GM23338 (cell line): Measurements from ENCODE around the gene COLEC12. TPM values are rescaled to one million over a fixed set of nuclear protein-coding genes. Genes with fewer than 3 reads are reported as not detected.

Experiments
- ATAC-seq: fragments of 200-7000 bp; cut with Tn5 transposase; 3 replicates; pipeline ENCODE4 v1.9.1; 2020
- DNase-seq: peaks from one replicate; pipeline ENCODE4 v3.0.0-alpha.2; 2015; ENCODE audit warnings: low spot score
- H2AFZ ChIP-seq: fragments of 200-600 bp; sonication (generic); 2 replicates; pipeline ENCODE4 v1.8.0; 2016; ENCODE audit warnings: antibody characterized with exemption, mild to moderate bottlenecking, moderate library complexity
- H3F3A ChIP-seq: fragments of 200-600 bp; sonication (generic); replicated peaks from 2 replicates; pipeline ENCODE4 v1.8.0; 2017; ENCODE audit warnings: antibody characterized with exemption, mixed run types, low read depth
- H3K27ac ChIP-seq: fragments of 200-600 bp; sonication (generic); 2 replicates; pipeline ENCODE4 v1.6.1; 2016; ENCODE audit warnings: low read depth
- H3K27me3 ChIP-seq: fragments of 200-600 bp; sonication (generic); 2 replicates; pipeline ENCODE4 v1.8.0; 2016; ENCODE audit warnings: mild to moderate bottlenecking, mixed run types, moderate library complexity; ENCODE audit not compliant: insufficient read depth
- H3K36me3 ChIP-seq: fragments of 200-600 bp; sonication (generic); 2 replicates; pipeline ENCODE4 v1.8.0; 2016; ENCODE audit warnings: mild to moderate bottlenecking; ENCODE audit not compliant: insufficient read depth
- H3K4me1 ChIP-seq: fragments of 200-600 bp; sonication (generic); 2 replicates; pipeline ENCODE4 v1.8.0; 2016; ENCODE audit warnings: mild to moderate bottlenecking, moderate library complexity; ENCODE audit not compliant: insufficient read depth
- H3K4me2 ChIP-seq: fragments of 200-600 bp; sonication (generic); 2 replicates; pipeline ENCODE4 v1.7.1; 2017; ENCODE audit warnings: mixed run types
- H3K4me3 ChIP-seq: fragments of 200-600 bp; sonication (generic); 2 replicates; pipeline ENCODE4 v1.6.1; 2016; ENCODE audit warnings: mixed run types
- H3K79me2 ChIP-seq: fragments of 200-600 bp; sonication (generic); replicated peaks from 2 replicates; pipeline ENCODE4 v1.8.0; 2017; ENCODE audit warnings: mild to moderate bottlenecking; ENCODE audit not compliant: insufficient read depth
- H3K9me2 ChIP-seq: fragments of 200-600 bp; sonication (generic); 2 replicates; pipeline ENCODE4 v1.8.0; 2017; ENCODE audit not compliant: insufficient read depth
- H4K20me1 ChIP-seq: fragments of 200-600 bp; sonication (generic); replicated peaks from 2 replicates; pipeline ENCODE4 v1.8.0; 2017; ENCODE audit warnings: mild to moderate bottlenecking; ENCODE audit not compliant: insufficient read depth
- H3K27ac Mint-ChIP-seq: 2 replicates; pipeline ENCODE4 v1.8.0; 2020; ENCODE audit warnings: inconsistent platforms, mild to moderate bottlenecking, moderate library complexity, mixed read lengths
- H3K27me3 Mint-ChIP-seq: 3 replicates; pipeline ENCODE4 v1.8.0; 2022; ENCODE audit warnings: low read depth, mild to moderate bottlenecking, moderate library complexity, mixed read lengths, inconsistent platforms; ENCODE audit not compliant: insufficient read depth, poor library complexity
- H3K36me3 Mint-ChIP-seq: 3 replicates; pipeline ENCODE4 v1.8.0; 2021; ENCODE audit warnings: low read depth, mild to moderate bottlenecking, inconsistent platforms, moderate library complexity, mixed read lengths
- H3K4me1 Mint-ChIP-seq: 3 replicates; pipeline ENCODE4 v1.8.0; 2020; ENCODE audit warnings: mild to moderate bottlenecking, inconsistent platforms, mixed read lengths
- H3K4me3 Mint-ChIP-seq: 3 replicates; pipeline ENCODE4 v1.8.0; 2021; ENCODE audit warnings: moderate library complexity, mild to moderate bottlenecking, inconsistent platforms, mixed read lengths
- H3K9me3 Mint-ChIP-seq: 3 replicates; pipeline ENCODE4 v1.8.0; 2020; ENCODE audit warnings: moderate library complexity, mild to moderate bottlenecking, inconsistent platforms, mixed read lengths
- CREB1 ChIP-seq: fragments of 250-450 bp; sonication (Bioruptor Pico); IDR thresholded peaks from 2 replicates; pipeline ENCODE4 v1.5.0; 2020; ENCODE audit warnings: low read depth, mild to moderate bottlenecking, moderate library complexity
- EZH2 ChIP-seq: fragments of 200-600 bp; sonication (generic); IDR thresholded peaks from one replicate; pipeline ENCODE4 v1.8.0; 2017; ENCODE audit warnings: antibody characterized with exemption, mild to moderate bottlenecking, low read depth; ENCODE audit not compliant: unreplicated experiment
- JUNB ChIP-seq: IDR thresholded peaks from one replicate; pipeline ENCODE4 v1.6.1; 2016; ENCODE audit warnings: antibody characterized with exemption; ENCODE audit not compliant: unreplicated experiment
- ZNF114 ChIP-seq: fragments of 250-450 bp; sonication (Bioruptor Pico); IDR thresholded peaks from 2 replicates; pipeline ENCODE4 v1.5.0; 2020; ENCODE audit warnings: mild to moderate bottlenecking, moderate library complexity
- ZNF331 ChIP-seq: fragments of 250-450 bp; sonication (Bioruptor Pico); IDR thresholded peaks from 2 replicates; pipeline ENCODE4 v1.5.0; 2020; ENCODE audit warnings: low read depth, mild to moderate bottlenecking, moderate library complexity
- polyA plus RNA-seq: library from polyadenylated mRNA; unstranded; fragments of >200 nt; fragmentation: Nextera tagmentation; extraction: Ambion mirVana; gene quantifications from 2 replicates; pipeline ENCODE4 v1.2.1, GENCODE V29; 2016
- total RNA-seq: library from RNA; depleted of rRNA; stranded (reverse); fragments of >200 nt; shearing (Covaris generic); gene quantifications from 2 replicates; pipeline ENCODE4 v1.2.3, GENCODE V29; 2014
- TF ChIP-seq, protein P1 (sequence below): IDR thresholded peaks from 2 replicates; pipeline ENCODE4 v1.6.1; 2016; ENCODE audit warnings: antibody characterized with exemption
- TF ChIP-seq, protein P2 (sequence below): fragments of 250-450 bp; sonication (Bioruptor Pico); IDR thresholded peaks from 2 replicates; pipeline ENCODE4 v1.5.0; 2020; ENCODE audit warnings: mild to moderate bottlenecking, moderate library complexity

Gene COLEC12
- total and polyA plus RNA-seq, 2 experiments from 2014 or later = 1.1 to 3.2 TPM

DNA sequence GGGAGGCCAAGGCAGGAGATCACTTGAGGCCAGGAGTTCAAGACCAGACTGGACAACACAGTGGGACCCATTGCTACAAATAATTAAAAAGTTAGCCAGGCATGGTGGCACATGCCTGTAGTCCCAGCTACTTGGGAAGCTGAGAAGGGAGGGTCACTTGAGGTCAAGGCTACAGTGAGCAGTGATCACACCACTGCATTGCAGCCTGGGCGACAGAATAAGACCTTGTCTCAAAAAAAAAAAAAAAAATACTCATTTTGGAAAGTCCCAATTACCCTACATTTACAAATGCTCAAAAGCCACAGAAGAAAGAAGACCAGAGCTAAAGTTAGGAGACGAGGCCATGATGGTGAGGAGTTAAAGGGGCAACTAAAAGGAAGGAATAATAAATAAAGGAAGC is 61.9 kb downstream of the COLEC12 start:
- Mint-ChIP-seq H3K4me3 (no peak overlapping the region), H3K27me3 (no peaks in the 10 kb centered on the region), H3K9me3 (no peaks in the 10 kb centered on the region), H3K4me1 (no peaks in the 10 kb centered on the region), H3K27ac (no peak overlapping the region), H3K36me3 (no peaks in the 10 kb centered on the region)
- ATAC-seq = no peak
- TF ChIP-seq ZNF331 (CRISPR knock-in tag) = no peak
- no peak for TF ChIP-seq JUNB
- TF ChIP-seq, protein P1, sequence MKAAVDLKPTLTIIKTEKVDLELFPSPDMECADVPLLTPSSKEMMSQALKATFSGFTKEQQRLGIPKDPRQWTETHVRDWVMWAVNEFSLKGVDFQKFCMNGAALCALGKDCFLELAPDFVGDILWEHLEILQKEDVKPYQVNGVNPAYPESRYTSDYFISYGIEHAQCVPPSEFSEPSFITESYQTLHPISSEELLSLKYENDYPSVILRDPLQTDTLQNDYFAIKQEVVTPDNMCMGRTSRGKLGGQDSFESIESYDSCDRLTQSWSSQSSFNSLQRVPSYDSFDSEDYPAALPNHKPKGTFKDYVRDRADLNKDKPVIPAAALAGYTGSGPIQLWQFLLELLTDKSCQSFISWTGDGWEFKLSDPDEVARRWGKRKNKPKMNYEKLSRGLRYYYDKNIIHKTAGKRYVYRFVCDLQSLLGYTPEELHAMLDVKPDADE = no peak
- TF ChIP-seq CREB1 (CRISPR knock-in tag) = no peak
- TF ChIP-seq ZNF114 (CRISPR knock-in tag) = no peak
- TF ChIP-seq, protein P2, sequence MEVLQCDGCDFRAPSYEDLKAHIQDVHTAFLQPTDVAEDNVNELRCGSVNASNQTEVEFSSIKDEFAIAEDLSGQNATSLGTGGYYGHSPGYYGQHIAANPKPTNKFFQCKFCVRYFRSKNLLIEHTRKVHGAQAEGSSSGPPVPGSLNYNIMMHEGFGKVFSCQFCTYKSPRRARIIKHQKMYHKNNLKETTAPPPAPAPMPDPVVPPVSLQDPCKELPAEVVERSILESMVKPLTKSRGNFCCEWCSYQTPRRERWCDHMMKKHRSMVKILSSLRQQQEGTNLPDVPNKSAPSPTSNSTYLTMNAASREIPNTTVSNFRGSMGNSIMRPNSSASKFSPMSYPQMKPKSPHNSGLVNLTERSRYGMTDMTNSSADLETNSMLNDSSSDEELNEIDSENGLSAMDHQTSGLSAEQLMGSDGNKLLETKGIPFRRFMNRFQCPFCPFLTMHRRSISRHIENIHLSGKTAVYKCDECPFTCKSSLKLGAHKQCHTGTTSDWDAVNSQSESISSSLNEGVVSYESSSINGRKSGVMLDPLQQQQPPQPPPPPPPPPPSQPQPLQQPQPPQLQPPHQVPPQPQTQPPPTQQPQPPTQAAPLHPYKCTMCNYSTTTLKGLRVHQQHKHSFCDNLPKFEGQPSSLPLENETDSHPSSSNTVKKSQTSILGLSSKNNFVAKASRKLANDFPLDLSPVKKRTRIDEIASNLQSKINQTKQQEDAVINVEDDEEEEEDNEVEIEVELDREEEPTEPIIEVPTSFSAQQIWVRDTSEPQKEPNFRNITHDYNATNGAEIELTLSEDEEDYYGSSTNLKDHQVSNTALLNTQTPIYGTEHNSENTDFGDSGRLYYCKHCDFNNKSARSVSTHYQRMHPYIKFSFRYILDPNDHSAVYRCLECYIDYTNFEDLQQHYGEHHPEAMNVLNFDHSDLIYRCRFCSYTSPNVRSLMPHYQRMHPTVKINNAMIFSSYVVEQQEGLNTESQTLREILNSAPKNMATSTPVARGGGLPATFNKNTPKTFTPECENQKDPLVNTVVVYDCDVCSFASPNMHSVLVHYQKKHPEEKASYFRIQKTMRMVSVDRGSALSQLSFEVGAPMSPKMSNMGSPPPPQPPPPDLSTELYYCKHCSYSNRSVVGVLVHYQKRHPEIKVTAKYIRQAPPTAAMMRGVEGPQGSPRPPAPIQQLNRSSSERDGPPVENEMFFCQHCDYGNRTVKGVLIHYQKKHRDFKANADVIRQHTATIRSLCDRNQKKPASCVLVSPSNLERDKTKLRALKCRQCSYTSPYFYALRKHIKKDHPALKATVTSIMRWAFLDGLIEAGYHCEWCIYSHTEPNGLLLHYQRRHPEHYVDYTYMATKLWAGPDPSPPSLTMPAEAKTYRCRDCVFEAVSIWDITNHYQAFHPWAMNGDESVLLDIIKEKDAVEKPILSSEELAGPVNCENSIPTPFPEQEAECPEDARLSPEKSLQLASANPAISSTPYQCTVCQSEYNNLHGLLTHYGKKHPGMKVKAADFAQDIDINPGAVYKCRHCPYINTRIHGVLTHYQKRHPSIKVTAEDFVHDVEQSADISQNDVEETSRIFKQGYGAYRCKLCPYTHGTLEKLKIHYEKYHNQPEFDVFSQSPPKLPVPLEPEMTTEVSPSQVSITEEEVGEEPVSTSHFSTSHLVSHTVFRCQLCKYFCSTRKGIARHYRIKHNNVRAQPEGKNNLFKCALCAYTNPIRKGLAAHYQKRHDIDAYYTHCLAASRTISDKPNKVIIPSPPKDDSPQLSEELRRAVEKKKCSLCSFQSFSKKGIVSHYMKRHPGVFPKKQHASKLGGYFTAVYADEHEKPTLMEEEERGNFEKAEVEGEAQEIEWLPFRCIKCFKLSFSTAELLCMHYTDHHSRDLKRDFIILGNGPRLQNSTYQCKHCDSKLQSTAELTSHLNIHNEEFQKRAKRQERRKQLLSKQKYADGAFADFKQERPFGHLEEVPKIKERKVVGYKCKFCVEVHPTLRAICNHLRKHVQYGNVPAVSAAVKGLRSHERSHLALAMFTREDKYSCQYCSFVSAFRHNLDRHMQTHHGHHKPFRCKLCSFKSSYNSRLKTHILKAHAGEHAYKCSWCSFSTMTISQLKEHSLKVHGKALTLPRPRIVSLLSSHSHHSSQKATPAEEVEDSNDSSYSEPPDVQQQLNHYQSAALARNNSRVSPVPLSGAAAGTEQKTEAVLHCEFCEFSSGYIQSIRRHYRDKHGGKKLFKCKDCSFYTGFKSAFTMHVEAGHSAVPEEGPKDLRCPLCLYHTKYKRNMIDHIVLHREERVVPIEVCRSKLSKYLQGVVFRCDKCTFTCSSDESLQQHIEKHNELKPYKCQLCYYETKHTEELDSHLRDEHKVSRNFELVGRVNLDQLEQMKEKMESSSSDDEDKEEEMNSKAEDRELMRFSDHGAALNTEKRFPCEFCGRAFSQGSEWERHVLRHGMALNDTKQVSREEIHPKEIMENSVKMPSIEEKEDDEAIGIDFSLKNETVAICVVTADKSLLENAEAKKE (CRISPR knock-in tag) = no peak
- TF ChIP-seq EZH2 = no peak
- no peak overlapping the region for H2AFZ ChIP-seq
- no peaks in the 10 kb centered on the region for H3F3A ChIP-seq
- no peaks in the 10 kb centered on the region for H3K36me3 ChIP-seq
- H3K27me3 ChIP-seq = no peaks in the 10 kb centered on the region
- no peaks in the 10 kb centered on the region for H4K20me1 ChIP-seq
- H3K27ac ChIP-seq = no peak overlapping the region
- H3K79me2 ChIP-seq = no peaks in the 10 kb centered on the region
- H3K4me1 ChIP-seq = no peaks in the 10 kb centered on the region
- no peak overlapping the region for H3K4me3 ChIP-seq
- H3K9me2 ChIP-seq = peaks cover 3% of the 10 kb centered on the region; the same call in 1 of the 2 replicates
- no peak for DNase-seq
- H3K4me2 ChIP-seq = no peak overlapping the region
